ENCODE results near the gene GLB1L2.

Gene GLB1L2

GRCh38 chr11:134394311-134394710 is 62.5 kb downstream of the GLB1L2 start:
- DNase-seq (ENCODE audit: low read depth) = no peak
- no peak overlapping the region for H3K4me3 ChIP-seq (ENCODE audit: low read depth, low read length)
- no peak for TF ChIP-seq CTCF (IDR thresholded peaks at IDR 0.05; ENCODE audit: insufficient read depth, low read depth, low read length, missing control alignments)

GRCh38 chr11:134395002-134395401 is 63.2 kb downstream of the GLB1L2 start:
- no peak for TF ChIP-seq CTCF (IDR thresholded peaks at IDR 0.05; ENCODE audit: insufficient read depth, low read depth, low read length, missing control alignments)
- no peak overlapping the region for H3K4me3 ChIP-seq (ENCODE audit: low read depth, low read length)
- DNase-seq (ENCODE audit: low read depth) = no peak

GRCh38 chr11:134397304-134398078 is 65.7 kb downstream of the GLB1L2 start:
- H3K4me3 ChIP-seq (ENCODE audit: low read depth, low read length) = no peak overlapping the region
- no peak for TF ChIP-seq CTCF (IDR thresholded peaks at IDR 0.05; ENCODE audit: insufficient read depth, low read depth, low read length, missing control alignments)
- no peak for DNase-seq (ENCODE audit: low read depth)

- no peak for DNase-seq (ENCODE audit: low read depth)
- no peak overlapping the region for H3K4me3 ChIP-seq (ENCODE audit: low read depth, low read length)
- no peak for TF ChIP-seq CTCF (IDR thresholded peaks at IDR 0.05; ENCODE audit: insufficient read depth, low read depth, low read length, missing control alignments)
Observed at GRCh38 chr11:134398079-134398444, 66.3 kb downstream of the GLB1L2 start.

- DNase-seq (ENCODE audit: low read depth) = no peak
- H3K4me3 ChIP-seq (ENCODE audit: low read depth, low read length) = no peak overlapping the region
- TF ChIP-seq CTCF (IDR thresholded peaks at IDR 0.05; ENCODE audit: insufficient read depth, low read depth, low read length, missing control alignments) = no peak
Observed at GRCh38 chr11:134398644-134399292, 67.0 kb downstream of the GLB1L2 start.

GRCh38 chr11:134399293-134399654 is 67.5 kb downstream of the GLB1L2 start:
- H3K4me3 ChIP-seq (ENCODE audit: low read depth, low read length) = no peak overlapping the region
- no peak for TF ChIP-seq CTCF (IDR thresholded peaks at IDR 0.05; ENCODE audit: insufficient read depth, low read depth, low read length, missing control alignments)
- no peak for DNase-seq (ENCODE audit: low read depth)

Measured in GM12865 (cell line).